Glomerular visceral epithelial cell (primary cell): ENCODE data around the gene GIT2.
"Not testable (repeated sequence)": the region's sequence is repeated elsewhere in the genome, so short reads cannot be mapped to it uniquely, and the experiment has no call there.

Experiments
- DNase-seq: peaks from one replicate; pipeline ENCODE4 v3.0.0-alpha.2; 2016; ENCODE audit errors: extremely low spot score

The GIT2 gene

GRCh38 chr12:109995686-109996482, at the start of gene GIT2:
GIT2 (minus strand) TSS chr12:109996368; CDS start chr12:109996224, 144 bp downstream.
- DNase-seq: peak; percentile 89

GRCh38 chr12:110042264-110042663, 46.1 kb upstream of the GIT2 start:
- no peak for DNase-seq

GRCh38 chr12:110039085-110039807, 43.1 kb upstream of the GIT2 start:
- peak; percentile 65 for DNase-seq

- no peak for DNase-seq
These were observed 42.5 kb upstream of the GIT2 start for GRCh38 chr12:110038741-110039084.

GRCh38 chr12:110037315-110037714, 41.1 kb upstream of the GIT2 start:
- no peak for DNase-seq

- no peak for DNase-seq
These were observed 39.5 kb upstream of the GIT2 start for GRCh38 chr12:110035534-110036104.

- no peak for DNase-seq
These were observed 37.7 kb upstream of the GIT2 start for GRCh38 chr12:110033888-110034287.

GRCh38 chr12:110029290-110029815, 33.2 kb upstream of the GIT2 start:
- no peak for DNase-seq

- no peak for DNase-seq
These were observed 32.2 kb upstream of the GIT2 start for GRCh38 chr12:110028323-110028722.

- no peak for DNase-seq
These were observed 27.9 kb upstream of the GIT2 start for GRCh38 chr12:110024051-110024450.

GRCh38 chr12:110023059-110023980, 27.2 kb upstream of the GIT2 start:
- no peak for DNase-seq

- DNase-seq: no peak
These were observed 24.8 kb upstream of the GIT2 start for GRCh38 chr12:110020956-110021355.

GRCh38 chr12:110015132-110015531, 19.0 kb upstream of the GIT2 start:
- DNase-seq: no peak

- DNase-seq: no peak
These were observed 16.5 kb upstream of the GIT2 start for GRCh38 chr12:110012659-110013058.

GRCh38 chr12:110012137-110012536, 16.0 kb upstream of the GIT2 start:
- peak; percentile 39 for DNase-seq

- no peak for DNase-seq
These were observed 14.9 kb upstream of the GIT2 start for GRCh38 chr12:110010853-110011723.

GRCh38 chr12:110008681-110009398, 12.7 kb upstream of the GIT2 start:
- not testable (repeated sequence) for DNase-seq

- no peak for DNase-seq
These were observed 11.7 kb upstream of the GIT2 start for GRCh38 chr12:110007881-110008280.

- no peak for DNase-seq
These were observed 9.9 kb upstream of the GIT2 start for GRCh38 chr12:110006115-110006514.
